IPS DF 6.9 (cell line): ENCODE results near the gene DLX2.
"Not testable (repeated sequence)": the region's sequence is repeated elsewhere in the genome, so short reads cannot be mapped to it uniquely, and the experiment has no call there.

Experiments used
- DNase-seq: peaks from one replicate; pipeline ENCODE4 v3.0.0-alpha.2; 2013; ENCODE audit warnings: low read depth, low spot score
- H3K27ac ChIP-seq: one replicate; pipeline ENCODE4 v1.5.1; 2013; ENCODE audit warnings: low read length, control low read depth
- H3K27me3 ChIP-seq: 2 replicates; pipeline ENCODE4 v1.6.1; 2013; ENCODE audit warnings: mild to moderate bottlenecking, low read length; ENCODE audit not compliant: control insufficient read depth, insufficient read depth
- H3K36me3 ChIP-seq: 2 replicates; pipeline ENCODE4 v1.6.1; 2013; ENCODE audit warnings: low read length; ENCODE audit not compliant: control insufficient read depth, insufficient read depth
- H3K4me1 ChIP-seq: 2 replicates; pipeline ENCODE4 v1.6.1; 2013; ENCODE audit warnings: low read length; ENCODE audit not compliant: control insufficient read depth, insufficient read depth
- H3K4me3 ChIP-seq: 2 replicates; pipeline ENCODE4 v1.5.1; 2013; ENCODE audit warnings: mild to moderate bottlenecking, low read length
- H3K9me3 ChIP-seq: 2 replicates; pipeline ENCODE4 v1.6.1; 2013; ENCODE audit warnings: low read length, inconsistent platforms; ENCODE audit not compliant: control insufficient read depth, insufficient read depth
- whole genome bisulfite sequencing: extraction: QIAGEN DNeasy Blood & Tissue Kit; methylation state at CpG from one replicate; pipeline ENCODE4 v1.1.7; 2013; ENCODE audit warnings: mixed read lengths, missing lambda C conversion rate; ENCODE audit not compliant: insufficient read length, insufficient coverage; 5-methylcytosine and 5-hydroxymethylcytosine counted together

DLX2 gene

DNA sequence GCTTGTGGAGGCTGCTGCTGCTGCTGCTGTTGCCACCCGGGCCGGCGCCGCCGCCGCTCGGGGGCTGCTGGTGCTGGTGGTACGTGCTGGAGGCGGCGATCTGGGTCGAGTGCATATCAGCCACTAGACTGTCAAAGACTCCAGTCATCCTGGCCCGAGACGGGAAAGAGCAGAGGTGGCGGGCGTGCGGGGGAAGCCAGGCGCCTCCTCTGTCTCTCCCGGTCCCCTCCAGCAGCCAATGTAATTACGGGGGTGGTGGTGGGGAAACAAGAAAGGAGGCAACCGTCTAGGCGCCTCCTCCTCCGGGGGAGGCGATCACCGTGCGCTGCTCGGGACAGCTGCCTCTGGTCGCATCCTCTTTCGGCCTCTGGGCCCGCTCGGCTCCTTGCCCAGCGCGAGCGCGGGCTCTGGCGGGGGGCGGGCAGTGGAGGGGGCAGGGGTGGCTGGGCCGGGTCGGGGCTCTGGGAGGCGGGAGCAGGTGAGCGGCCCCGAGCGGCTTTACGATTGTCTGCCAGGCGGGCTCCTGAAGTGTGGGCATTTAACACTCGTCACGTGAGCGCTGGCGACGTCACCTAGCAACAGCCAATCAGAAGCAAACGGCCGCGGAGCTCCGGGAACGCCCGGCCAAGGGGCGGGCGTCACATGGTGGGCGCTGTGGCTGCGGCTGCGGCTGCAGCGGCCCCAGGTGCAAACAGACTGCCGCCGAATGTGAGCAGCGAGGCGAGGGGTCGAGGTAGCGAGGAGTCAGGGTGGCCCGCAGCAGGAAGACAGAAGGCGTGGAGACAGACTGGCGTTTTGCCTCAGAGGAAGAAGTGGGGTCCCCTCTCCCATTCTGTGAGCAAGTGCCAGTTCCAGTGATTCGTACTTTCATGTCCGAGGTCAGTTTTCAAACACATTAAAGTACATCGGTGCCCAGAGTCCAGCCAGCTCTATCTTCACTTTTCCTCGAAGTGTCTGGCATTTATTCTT, at the start of gene DLX2:
Gene DLX2 (minus strand): TSS at position 510 of the 969 bp plus-strand sequence. CDS start 362 bp downstream, at position 148.
- no peak within 1 kb of the TSS for H3K27ac ChIP-seq
- no peak for DNase-seq
- H3K9me3 ChIP-seq, result no peaks in the 10 kb centered on the region
- H3K36me3 ChIP-seq, result no peaks in the 10 kb centered on the region
- peaks cover 78% of the 10 kb centered on the region for H3K27me3 ChIP-seq
- WGBS, result no CpG with 5 or more reads among the region's 74 CpGs
- H3K4me3 ChIP-seq, result peak within 1 kb of the TSS; percentile 25; the same call in 1 of the 2 replicates
- H3K4me1 ChIP-seq, result peaks cover 6% of the 10 kb centered on the region

DNA sequence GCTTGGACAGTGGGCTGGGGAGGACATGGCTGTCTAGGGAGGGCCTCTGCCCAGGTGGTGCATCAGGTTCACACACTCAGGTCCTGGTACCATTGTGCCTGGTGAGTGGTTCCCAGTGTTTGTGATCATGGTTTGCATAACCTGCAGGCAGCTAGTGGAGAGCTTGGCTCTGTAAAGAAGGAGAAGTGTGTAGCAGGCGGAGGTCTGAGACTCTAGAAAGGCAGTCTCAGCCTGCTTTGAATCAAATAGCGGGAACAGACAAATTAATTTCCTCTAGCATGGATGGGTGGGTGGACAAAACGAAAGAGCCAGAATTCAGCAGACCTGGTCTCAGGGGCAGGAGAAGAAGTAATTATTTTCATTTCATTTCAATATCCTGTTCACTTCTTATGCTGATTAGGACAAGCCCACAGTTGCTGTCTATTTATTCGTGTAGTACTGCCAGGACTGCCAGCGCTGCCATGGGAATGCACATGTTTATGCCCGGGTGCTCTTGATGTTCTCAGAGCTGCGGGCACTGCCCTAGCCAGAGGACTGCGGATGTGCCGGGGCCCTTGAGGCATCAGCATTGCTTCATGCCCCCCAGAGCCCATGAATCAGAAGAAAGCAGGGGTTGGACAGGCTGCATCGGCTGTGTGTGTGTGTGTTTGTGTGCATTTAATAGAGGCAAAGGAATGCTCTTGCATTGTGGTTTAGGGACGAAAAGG, 45.4 kb upstream of the DLX2 start:
- H3K9me3 ChIP-seq, result no peaks in the 10 kb centered on the region
- no peaks in the 10 kb centered on the region for H3K36me3 ChIP-seq
- H3K4me3 ChIP-seq, result no peak overlapping the region
- H3K4me1 ChIP-seq, result no peaks in the 10 kb centered on the region
- no peaks in the 10 kb centered on the region for H3K27me3 ChIP-seq
- no CpG with 5 or more reads among the region's 11 CpGs for WGBS
- H3K27ac ChIP-seq, result no peak overlapping the region
- no peak for DNase-seq

DNA sequence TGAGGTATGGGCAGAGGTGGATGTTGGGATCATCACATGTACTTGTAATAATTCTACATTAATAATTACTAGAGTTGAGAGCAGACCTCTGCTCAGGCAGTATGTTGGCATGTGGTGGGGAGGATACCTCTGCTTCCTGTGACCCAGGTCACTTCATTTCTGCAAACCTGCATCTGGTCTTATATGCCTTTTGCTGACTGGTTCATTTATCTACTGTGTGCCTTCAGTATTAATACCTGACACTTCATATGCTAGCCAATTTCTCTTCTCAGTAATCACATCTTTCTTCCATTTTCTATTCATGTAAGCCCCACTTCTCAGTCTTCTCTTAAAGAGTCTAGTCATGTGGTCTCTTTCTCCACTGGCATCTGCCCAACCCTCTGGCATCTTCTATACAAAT, 41.1 kb upstream of the DLX2 start:
- no peak overlapping the region for H3K4me3 ChIP-seq
- H3K4me1 ChIP-seq, result no peaks in the 10 kb centered on the region
- no peaks in the 10 kb centered on the region for H3K36me3 ChIP-seq
- DNase-seq, result no peak
- no peaks in the 10 kb centered on the region for H3K9me3 ChIP-seq
- H3K27ac ChIP-seq, result no peak overlapping the region
- H3K27me3 ChIP-seq, result no peaks in the 10 kb centered on the region

- not testable (repeated sequence) for H3K27ac ChIP-seq, H3K4me3 ChIP-seq, H3K4me1 ChIP-seq, H3K27me3 ChIP-seq, H3K36me3 ChIP-seq, DNase-seq, H3K9me3 ChIP-seq
- WGBS, result no CpG with 5 or more reads among the region's 1 CpG
Observed at GRCh38 chr2:172138727-172139126, 36.0 kb upstream of the DLX2 start.

- H3K9me3 ChIP-seq, result no peaks in the 10 kb centered on the region
- whole genome bisulfite sequencing, result no CpG with 5 or more reads among the region's 2 CpGs
- H3K36me3 ChIP-seq, result no peaks in the 10 kb centered on the region
- no peaks in the 10 kb centered on the region for H3K27me3 ChIP-seq
- DNase-seq, result no peak
- H3K4me3 ChIP-seq, result no peak overlapping the region
- H3K27ac ChIP-seq, result no peak overlapping the region
- H3K4me1 ChIP-seq, result no peaks in the 10 kb centered on the region; the same call in 1 of the 2 replicates
Observed at GRCh38 chr2:172137943-172138342, 35.2 kb upstream of the DLX2 start.

DNA sequence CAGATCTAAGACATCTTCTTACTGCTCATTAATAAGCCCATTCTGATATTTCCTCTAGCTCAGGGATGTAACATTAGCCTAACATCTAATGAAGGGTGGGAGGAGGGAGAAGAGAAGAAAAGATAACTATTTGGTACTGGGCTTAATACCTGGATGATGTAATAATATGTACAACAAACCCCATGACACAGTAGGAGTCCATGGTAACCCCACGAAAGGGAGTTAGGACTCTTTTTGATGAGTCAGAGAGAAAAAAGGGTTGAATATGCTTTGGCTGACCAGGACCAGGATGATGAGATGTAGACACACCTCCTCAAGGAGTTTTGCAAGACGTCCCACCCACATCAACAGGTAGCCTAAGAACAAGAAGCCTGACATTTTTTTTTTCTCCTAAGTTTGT, 34.4 kb upstream of the DLX2 start:
- Histone ChIP-seq H3K4me1 (peaks cover 3% of the 10 kb centered on the region; the same call in 1 of the 2 replicates), H3K36me3 (no peaks in the 10 kb centered on the region), H3K27ac (no peak overlapping the region), H3K4me3 (no peak overlapping the region), H3K9me3 (no peaks in the 10 kb centered on the region), H3K27me3 (no peaks in the 10 kb centered on the region)
- no peak for DNase-seq
- no CpG with 5 or more reads among the region's 2 CpGs for WGBS

DNA sequence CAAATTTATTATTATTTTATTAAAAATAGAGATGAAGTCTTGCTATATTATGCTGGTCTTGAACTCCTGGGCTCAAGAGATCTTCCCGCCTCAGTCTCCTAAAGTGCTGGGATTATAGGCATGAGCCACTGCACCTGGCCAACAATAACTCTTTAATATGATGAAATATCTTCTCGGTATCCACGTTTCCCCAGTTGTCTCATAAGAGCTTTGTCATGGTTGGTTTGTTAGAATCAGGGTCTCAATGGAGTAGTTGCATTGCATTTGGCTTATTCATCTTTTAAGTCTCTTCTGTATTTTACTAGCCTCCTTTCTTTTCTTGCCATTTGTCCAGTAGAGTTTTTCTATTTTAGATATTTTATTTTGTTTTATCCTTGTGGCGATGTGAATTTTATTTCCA, 32.7 kb upstream of the DLX2 start:
- Histone ChIP-seq H3K4me1 (peaks cover 5% of the 10 kb centered on the region; the same call in 1 of the 2 replicates), H3K27me3 (no peaks in the 10 kb centered on the region), H3K9me3 (no peaks in the 10 kb centered on the region), H3K36me3 (no peaks in the 10 kb centered on the region), H3K27ac (no peak overlapping the region), H3K4me3 (no peak overlapping the region)
- DNase-seq, result no peak
- WGBS, result no CpG with 5 or more reads among the region's 4 CpGs

DNA sequence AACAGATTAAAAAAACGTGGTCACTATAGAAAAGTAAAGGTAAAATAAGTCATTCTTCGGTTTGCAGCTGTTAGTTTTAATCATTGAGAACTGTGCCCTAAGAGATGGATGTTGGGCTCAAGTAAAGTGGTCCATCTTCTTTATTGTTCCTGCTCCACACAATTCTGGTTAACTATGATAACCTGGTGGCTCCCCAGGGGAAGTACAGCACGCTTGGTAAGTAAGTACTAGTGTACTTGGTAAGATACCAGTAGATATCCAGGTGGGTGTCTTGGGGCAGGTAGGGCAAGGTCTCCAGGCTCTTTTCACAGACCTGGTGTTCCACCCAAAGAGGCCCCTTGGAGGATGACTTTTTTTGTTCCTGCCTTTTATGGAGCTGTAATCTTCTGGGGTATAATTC, 31.6 kb upstream of the DLX2 start:
- H3K27me3 ChIP-seq, result peaks cover 3% of the 10 kb centered on the region; the same call in 1 of the 2 replicates
- peaks cover 5% of the 10 kb centered on the region; the same call in 1 of the 2 replicates for H3K4me1 ChIP-seq
- H3K4me3 ChIP-seq, result no peak overlapping the region
- H3K36me3 ChIP-seq, result no peaks in the 10 kb centered on the region
- DNase-seq, result no peak
- WGBS, result no CpG with 5 or more reads among the region's 3 CpGs
- no peak overlapping the region for H3K27ac ChIP-seq
- H3K9me3 ChIP-seq, result no peaks in the 10 kb centered on the region

DNA sequence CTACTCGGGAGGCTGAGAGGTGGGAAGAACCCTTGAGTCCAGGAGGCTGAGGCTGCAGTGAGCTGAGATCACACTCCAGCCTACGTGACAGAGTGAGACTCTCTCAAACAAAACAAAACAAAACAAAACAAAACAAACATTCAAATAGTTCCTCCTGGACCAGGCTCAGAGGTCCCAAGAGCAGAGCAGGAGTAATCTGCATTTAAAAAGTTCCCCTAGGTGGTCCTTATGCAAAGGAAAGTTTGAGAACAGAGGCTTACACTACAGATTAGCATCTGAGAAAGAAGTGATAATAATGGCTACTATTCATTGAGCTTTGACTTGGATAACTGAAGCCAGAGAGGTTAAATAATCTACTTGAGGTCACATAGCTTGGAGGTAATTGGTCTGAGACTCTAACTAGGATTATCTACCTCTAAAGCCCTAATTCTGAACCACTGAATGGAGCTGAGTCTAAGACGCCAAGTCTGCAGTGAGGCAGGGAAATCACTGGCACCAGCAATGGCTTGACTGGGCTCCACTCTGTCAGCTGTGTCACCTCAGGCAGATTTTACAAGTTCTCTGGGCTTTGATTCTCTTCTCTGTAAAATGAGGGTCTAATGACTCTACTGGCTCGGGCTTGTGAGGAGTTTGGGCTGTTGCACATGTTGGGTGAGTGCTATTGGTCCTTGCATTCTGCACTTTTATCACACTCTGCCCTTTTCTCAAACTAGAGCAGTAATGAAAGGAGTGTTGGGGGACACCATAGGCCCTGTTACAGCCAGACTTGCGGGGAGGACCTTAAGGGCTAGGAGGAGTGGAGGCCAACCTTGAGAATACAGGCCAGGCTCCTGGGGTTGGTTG, 29.2 kb upstream of the DLX2 start:
- DNase-seq, result peak; percentile 50
- Histone ChIP-seq H3K36me3 (no peaks in the 10 kb centered on the region), H3K27ac (no peak overlapping the region)

GRCh38 chr2:172129404-172129803, 26.7 kb upstream of the DLX2 start:
- H3K36me3 ChIP-seq, result no peaks in the 10 kb centered on the region
- no peak overlapping the region for H3K4me3 ChIP-seq
- no peaks in the 10 kb centered on the region for H3K9me3 ChIP-seq
- H3K4me1 ChIP-seq, result peaks cover 5% of the 10 kb centered on the region; the same call in 1 of the 2 replicates
- no peak overlapping the region for H3K27ac ChIP-seq
- no peak for DNase-seq
- H3K27me3 ChIP-seq, result peaks cover 3% of the 10 kb centered on the region; the same call in 1 of the 2 replicates

More for the DNA sequence above, 29.2 kb upstream of the DLX2 start:
- Histone ChIP-seq H3K4me1 (peaks cover 5% of the 10 kb centered on the region; the same call in 1 of the 2 replicates), H3K27me3 (peaks cover 3% of the 10 kb centered on the region; the same call in 1 of the 2 replicates), H3K9me3 (no peaks in the 10 kb centered on the region), H3K4me3 (no peak overlapping the region)
- WGBS, result no CpG with 5 or more reads among the region's 5 CpGs
